Natural killer cell (primary cell): ENCODE measurements around the gene HRCT1. TPM values are rescaled to one million over a fixed set of nuclear protein-coding genes. Genes with fewer than 3 reads are reported as not detected.

Source experiments
- ATAC-seq, 3 donors: fragments of 150-1000 bp in 2 of 3; fragments of 200-7000 bp in 1 of 3; cut with Tn5 transposase; 1 replicate in 1 of 3; 2 replicates in 2 of 3; pipeline ENCODE4 v1.10.0; 2021; ENCODE audit warnings: mild to moderate bottlenecking in 2 of 3, moderate library complexity in 2 of 3
- DNase-seq, 2 donors: peaks; one replicate each; pipeline versions ENCODE4 v3.0.0 to v3.0.0-alpha.2; 2013 to 2021; ENCODE audit warnings: mixed read lengths in 1 of 2
- H3K27ac ChIP-seq: one replicate; pipeline ENCODE4 v1.5.1; 2013; ENCODE audit warnings: mild to moderate bottlenecking, low read length
- H3K27me3 ChIP-seq: one replicate; pipeline ENCODE4 v1.6.1; 2013; ENCODE audit warnings: low read length; ENCODE audit not compliant: control insufficient read depth, insufficient read depth
- H3K36me3 ChIP-seq: one replicate; pipeline ENCODE4 v1.6.1; 2013; ENCODE audit warnings: low read length; ENCODE audit not compliant: control insufficient read depth, insufficient read depth
- H3K4me1 ChIP-seq: one replicate; pipeline ENCODE4 v1.6.1; 2013; ENCODE audit warnings: low read length; ENCODE audit not compliant: control insufficient read depth, insufficient read depth
- H3K4me3 ChIP-seq: one replicate; pipeline ENCODE4 v1.5.1; 2013; ENCODE audit warnings: low read length
- H3K9me3 ChIP-seq: one replicate; pipeline ENCODE4 v1.6.1; 2013; ENCODE audit warnings: low read length; ENCODE audit not compliant: control insufficient read depth, insufficient read depth
- H3K27ac Mint-ChIP-seq, 2 donors: one replicate each; pipeline ENCODE4 v1.8.0; 2022; ENCODE audit warnings: mild to moderate bottlenecking in 2 of 2, mixed read lengths in 2 of 2, moderate library complexity in 1 of 2
- H3K27me3 Mint-ChIP-seq, 2 donors: one replicate each; pipeline ENCODE4 v1.8.0; 2022; ENCODE audit warnings: low read depth in 2 of 2, mixed read lengths in 2 of 2
- H3K36me3 Mint-ChIP-seq: one replicate; pipeline ENCODE4 v1.8.0; 2022; ENCODE audit warnings: mixed read lengths
- H3K4me1 Mint-ChIP-seq, 2 donors: one replicate each; pipeline ENCODE4 v1.8.0; 2022; ENCODE audit warnings: mixed read lengths in 2 of 2
- H3K4me3 Mint-ChIP-seq: one replicate; pipeline ENCODE4 v1.8.0; 2022; ENCODE audit warnings: mild to moderate bottlenecking, moderate library complexity, mixed read lengths
- H3K9me3 Mint-ChIP-seq, 2 donors: one replicate each; pipeline ENCODE4 v1.8.0; 2022; ENCODE audit warnings: mixed read lengths in 2 of 2
- CTCF ChIP-seq: fragments of 200-600 bp; IDR thresholded peaks from one replicate; pipeline ENCODE4 v1.8.0; 2022; ENCODE audit warnings: antibody characterized with exemption
- WGBS: methylation state at CpG from one replicate; pipeline ENCODE4 v1.1.7; 2013; ENCODE audit warnings: missing lambda C conversion rate; ENCODE audit not compliant: insufficient coverage; 5-methylcytosine and 5-hydroxymethylcytosine counted together
- intact Hi-C: fragments of 100-400 bp; cut with micrococcal nuclease; formaldehyde crosslinking; loops from one replicate; pipeline ENCODE4 v1.14.2; 2022
- total RNA-seq, 4 donors: library from RNA; stranded (reverse); fragments of 120-200 nt in 1 of 4; gene quantifications; one replicate each; pipeline versions ENCODE4 v1.2.3 to v1.2.4, GENCODE V29; 2013 to 2022

Gene HRCT1
- total RNA-seq, 3 donors from 2014 or later (not counting 1 experiment from before 2014, with no cell fraction given) = not detected

DNA sequence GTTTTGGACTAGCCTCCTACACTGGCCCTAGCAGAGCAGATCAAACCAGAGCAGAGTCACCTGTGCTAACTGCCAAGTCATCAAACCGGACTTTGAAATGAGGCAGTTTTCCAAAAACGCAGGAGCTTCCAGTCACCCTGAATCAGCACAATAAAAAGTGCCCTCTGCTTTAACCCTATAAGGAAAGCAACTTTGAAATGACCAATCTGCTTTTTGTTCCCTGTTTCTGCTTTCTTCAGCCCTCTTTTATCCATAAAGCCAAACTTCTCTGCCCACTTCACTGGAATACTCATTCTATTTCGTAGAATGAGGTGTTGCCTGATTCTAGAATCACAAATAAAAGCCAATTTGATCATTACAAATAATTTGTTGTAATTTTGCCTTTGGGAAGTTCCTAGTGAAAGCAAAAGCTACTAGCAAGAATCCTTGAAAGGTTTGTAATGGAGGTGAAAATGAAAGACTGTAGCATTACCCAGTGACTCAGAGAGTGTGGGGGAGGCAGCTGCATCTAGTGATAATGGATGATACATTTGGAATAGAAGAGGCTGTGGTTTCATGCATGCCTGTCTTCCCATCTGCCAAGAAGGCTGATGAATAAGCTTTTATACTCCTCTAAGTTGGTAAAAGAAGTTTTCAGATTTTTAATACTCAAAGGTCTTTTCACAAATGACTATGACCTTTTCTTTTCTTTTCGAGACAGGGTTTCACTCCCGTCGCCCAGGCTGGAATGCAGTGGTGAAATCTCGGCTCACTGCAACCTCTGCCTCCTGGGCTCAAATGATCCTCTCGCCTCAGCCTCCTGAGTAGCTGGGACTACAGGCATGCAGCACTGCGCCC, 18.1 kb downstream of the HRCT1 start:
- Histone ChIP-seq H3K36me3 (no peaks in the 10 kb centered on the region), H3K27me3 (no peaks in the 10 kb centered on the region), H3K27ac (no peak overlapping the region), H3K9me3 (no peaks in the 10 kb centered on the region), H3K4me3 (no peak overlapping the region), H3K4me1 (no peaks in the 10 kb centered on the region)
- TF ChIP-seq CTCF = no peak
- DNase-seq = no peak
- Mint-ChIP-seq H3K4me1 (no peaks in the 10 kb centered on the region), H3K27ac (no peak overlapping the region), H3K27me3 (peaks cover 14 to 19% of the 10 kb centered on the region in 2 donors), H3K4me3 (no peak overlapping the region), H3K9me3 (no peaks in the 10 kb centered on the region), H3K36me3 (no peaks in the 10 kb centered on the region)
- ATAC-seq = no peak
- intact Hi-C loops = no loop called here
- WGBS = 74% methylated on average over 8 of the region's 9 CpGs

DNA sequence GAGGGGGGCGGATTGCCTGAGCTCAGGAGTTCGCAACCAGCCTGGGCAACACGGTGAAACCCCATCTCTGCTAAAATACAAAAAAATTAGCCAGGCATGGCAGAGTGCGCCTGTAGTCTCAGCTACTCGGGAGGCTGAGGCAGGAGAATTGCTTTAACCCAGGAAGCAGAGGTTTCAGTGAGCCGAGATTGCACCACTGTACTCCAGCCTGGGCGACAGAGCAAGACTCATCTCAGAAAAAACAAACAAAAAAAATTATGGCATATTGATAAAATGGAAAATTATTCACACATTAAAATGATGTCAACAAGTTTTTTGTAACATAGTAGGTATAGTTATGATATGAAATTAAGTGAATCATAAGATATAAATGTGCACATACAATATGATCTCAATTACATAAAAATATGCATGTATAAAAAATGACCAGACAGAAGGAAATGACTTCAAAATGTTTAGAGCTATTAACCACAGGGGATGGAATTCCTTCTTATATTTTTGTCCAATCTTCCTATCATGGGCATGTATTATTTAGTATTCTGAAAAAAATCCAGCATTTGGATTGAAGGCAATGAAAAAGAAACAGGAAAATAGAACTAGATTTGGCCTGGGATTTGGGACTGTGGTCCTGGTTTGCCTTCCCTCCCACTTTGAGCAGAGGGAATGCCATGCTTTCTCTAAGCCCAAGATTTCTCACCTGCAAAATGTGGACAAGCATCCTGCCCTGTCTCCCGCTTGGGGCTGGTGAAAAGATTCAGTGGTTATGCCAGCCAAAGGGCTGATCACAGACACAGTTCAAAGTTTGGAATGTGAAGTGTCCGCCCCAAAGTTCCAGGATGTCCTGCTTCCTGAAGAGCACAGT, 22.8 kb downstream of the HRCT1 start:
- no peaks in the 10 kb centered on the region for H3K27me3 ChIP-seq
- no peaks in the 10 kb centered on the region for H3K4me1 Mint-ChIP-seq
- H3K4me1 ChIP-seq = no peaks in the 10 kb centered on the region
- peaks cover 8 to 13% of the 10 kb centered on the region in 2 donors for H3K27me3 Mint-ChIP-seq
- intact Hi-C loops = no loop called here
- TF ChIP-seq CTCF = no peak
- H3K36me3 ChIP-seq = no peaks in the 10 kb centered on the region
- H3K27ac ChIP-seq = no peak overlapping the region
- no peaks in the 10 kb centered on the region for H3K9me3 Mint-ChIP-seq
- H3K27ac Mint-ChIP-seq = no peak overlapping the region
- 91% methylated on average over 7 of the region's 9 CpGs for WGBS
- ATAC-seq (no peak), DNase-seq (no peak)
- no peaks in the 10 kb centered on the region for H3K36me3 Mint-ChIP-seq
- no peak overlapping the region for H3K4me3 ChIP-seq
- H3K9me3 ChIP-seq = no peaks in the 10 kb centered on the region
- no peak overlapping the region for H3K4me3 Mint-ChIP-seq

DNA sequence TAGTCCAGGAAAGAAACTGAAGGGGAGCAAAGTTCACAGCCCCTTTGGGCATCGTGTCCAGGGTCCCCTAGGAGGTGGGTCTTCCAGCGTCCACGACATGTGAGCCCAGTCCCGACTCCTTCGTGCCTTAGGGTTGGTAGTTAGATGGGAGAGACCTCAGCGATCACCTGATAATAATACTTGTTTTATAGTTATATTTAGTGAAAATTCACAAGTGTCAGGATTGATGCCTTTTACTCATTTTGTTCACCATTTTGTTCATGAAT, 23.4 kb downstream of the HRCT1 start:
- Histone ChIP-seq H3K27ac (no peak overlapping the region), H3K9me3 (no peaks in the 10 kb centered on the region), H3K36me3 (no peaks in the 10 kb centered on the region), H3K4me1 (no peaks in the 10 kb centered on the region), H3K27me3 (no peaks in the 10 kb centered on the region), H3K4me3 (no peak overlapping the region)
- Mint-ChIP-seq H3K9me3 (no peaks in the 10 kb centered on the region), H3K27me3 (peaks cover 8 to 13% of the 10 kb centered on the region in 2 donors), H3K4me1 (no peaks in the 10 kb centered on the region), H3K27ac (no peak overlapping the region), H3K4me3 (no peak overlapping the region), H3K36me3 (no peaks in the 10 kb centered on the region)
- WGBS = 85% methylated on average over 5 of the region's 6 CpGs
- intact Hi-C loops = no loop called here
- DNase-seq = no peak
- no peak for TF ChIP-seq CTCF
- ATAC-seq = no peak
